H9 (cell line): ENCODE data around the gene CFH. TPM values are rescaled to one million over a fixed set of nuclear protein-coding genes. Genes with fewer than 3 reads are reported as not detected.
A peak's percentile ranks its signal among the peaks of the same experiment; 100 is the strongest.

Source experiments
- DNase-seq: peaks from one replicate; pipeline ENCODE4 v3.0.0-alpha.2; 2017
- H2AFZ ChIP-seq: one replicate; pipeline ENCODE4 v1.6.1; 2013; ENCODE audit warnings: mild to moderate bottlenecking, low read length, control low read depth, moderate library complexity
- H2AK5ac ChIP-seq: 2 replicates; pipeline ENCODE4 v1.6.1; 2013; ENCODE audit warnings: low read length, control low read depth, mixed read lengths; ENCODE audit not compliant: insufficient read length
- H2BK120ac ChIP-seq: one replicate; pipeline ENCODE4 v1.6.1; 2013; ENCODE audit warnings: low read depth, mild to moderate bottlenecking, low read length, control low read depth, inconsistent platforms; ENCODE audit not compliant: poor library complexity, severe bottlenecking
- H2BK12ac ChIP-seq: 2 replicates; pipeline ENCODE4 v1.6.1; 2013; ENCODE audit warnings: low read length, control low read depth, mixed read lengths, low read depth; ENCODE audit not compliant: insufficient read length
- H2BK15ac ChIP-seq: 2 replicates; pipeline ENCODE4 v1.6.1; 2013; ENCODE audit warnings: low read depth, low read length, control low read depth
- H2BK20ac ChIP-seq: one replicate; pipeline ENCODE4 v1.6.1; 2013; ENCODE audit warnings: low read depth, mild to moderate bottlenecking, low read length, control low read depth, inconsistent platforms; ENCODE audit not compliant: poor library complexity, severe bottlenecking
- H2BK5ac ChIP-seq: 2 replicates; pipeline ENCODE4 v1.6.1; 2013; ENCODE audit warnings: low read length, control low read depth, mixed read lengths; ENCODE audit not compliant: insufficient read length
- H3K14ac ChIP-seq: 2 replicates; pipeline ENCODE4 v1.6.1; 2013; ENCODE audit warnings: low read length, control low read depth; ENCODE audit not compliant: insufficient read depth
- H3K18ac ChIP-seq: 2 replicates; pipeline ENCODE4 v1.6.1; 2013; ENCODE audit warnings: low read depth, mild to moderate bottlenecking, mixed read lengths, low read length, control low read depth; ENCODE audit not compliant: insufficient read length
- H3K23ac ChIP-seq: 2 replicates; pipeline ENCODE4 v1.6.1; 2013; ENCODE audit warnings: low read length, control low read depth, mixed read lengths, low read depth; ENCODE audit not compliant: insufficient read length
- H3K23me2 ChIP-seq: 2 replicates; pipeline ENCODE4 v1.6.1; 2013; ENCODE audit warnings: low read depth, mild to moderate bottlenecking, mixed read lengths, low read length, control low read depth; ENCODE audit not compliant: insufficient read length, poor library complexity, severe bottlenecking
- H3K27ac ChIP-seq: 2 replicates; pipeline ENCODE4 v1.5.1; 2013; ENCODE audit warnings: low read length, control low read depth, mixed read lengths, low read depth; ENCODE audit not compliant: insufficient read length
- H3K27me3 ChIP-seq: 2 replicates; pipeline ENCODE4 v1.6.1; 2013; ENCODE audit warnings: low read length, control low read depth, inconsistent platforms; ENCODE audit not compliant: insufficient read depth
- H3K4ac ChIP-seq: 2 replicates; pipeline ENCODE4 v1.6.1; 2013; ENCODE audit warnings: low read depth, mild to moderate bottlenecking, control low read depth, inconsistent platforms, low read length, moderate library complexity
- H3K4me1 ChIP-seq: 2 replicates; pipeline ENCODE4 v1.6.1; 2013; ENCODE audit warnings: low read length, control low read depth, inconsistent platforms; ENCODE audit not compliant: insufficient read depth
- H3K4me2 ChIP-seq: 2 replicates; pipeline ENCODE4 v1.6.1; 2013; ENCODE audit warnings: low read length, control low read depth, mixed read lengths; ENCODE audit not compliant: insufficient read length, insufficient read depth
- H3K56ac ChIP-seq: 2 replicates; pipeline ENCODE4 v1.6.1; 2013; ENCODE audit warnings: low read depth, mild to moderate bottlenecking, mixed read lengths, low read length, control low read depth; ENCODE audit not compliant: insufficient read length
- H3K79me1 ChIP-seq: 2 replicates; pipeline ENCODE4 v1.6.1; 2013; ENCODE audit warnings: low read depth, mild to moderate bottlenecking, moderate library complexity, low read length, control low read depth, inconsistent platforms; ENCODE audit not compliant: insufficient read depth, poor library complexity, severe bottlenecking
- H3K79me2 ChIP-seq: 2 replicates; pipeline ENCODE4 v1.6.1; 2013; ENCODE audit warnings: low read length, control low read depth, inconsistent platforms; ENCODE audit not compliant: insufficient read depth
- H3K9ac ChIP-seq: 2 replicates; pipeline ENCODE4 v1.6.1; 2013; ENCODE audit warnings: low read length, control low read depth, mixed read lengths; ENCODE audit not compliant: insufficient read length; ENCODE audit errors: extremely low read depth
- H3K9me3 ChIP-seq: one replicate; pipeline ENCODE4 v1.6.1; 2013; ENCODE audit warnings: low read depth, low read length, inconsistent platforms; ENCODE audit not compliant: control insufficient read depth
- H3T11ph ChIP-seq: one replicate; pipeline ENCODE4 v1.6.1; 2013; ENCODE audit warnings: mild to moderate bottlenecking, low read length, control low read depth, inconsistent platforms
- H4K20me1 ChIP-seq: one replicate; pipeline ENCODE4 v1.6.1; 2013; ENCODE audit not compliant: control insufficient read depth, insufficient read length, insufficient read depth
- H4K5ac ChIP-seq: 2 replicates; pipeline ENCODE4 v1.6.1; 2013; ENCODE audit warnings: low read depth, mild to moderate bottlenecking, mixed read lengths, low read length, control low read depth; ENCODE audit not compliant: insufficient read length
- H4K8ac ChIP-seq: replicated peaks from 2 replicates; pipeline ENCODE4 v1.6.1; 2013; ENCODE audit warnings: low read length, control low read depth, mixed read lengths, low read depth; ENCODE audit not compliant: insufficient read length
- H4K91ac ChIP-seq: 2 replicates; pipeline ENCODE4 v1.6.1; 2013; ENCODE audit warnings: low read depth, mild to moderate bottlenecking, moderate library complexity, mixed read lengths, low read length, control low read depth; ENCODE audit not compliant: insufficient read length
- H3K27ac Mint-ChIP-seq, 3 experiments: 2 replicates in 2 of 3; 3 replicates in 1 of 3; pipeline ENCODE4 v1.8.0; 2020 to 2021; ENCODE audit warnings: mixed read lengths in 3 of 3, mild to moderate bottlenecking in 1 of 3, moderate library complexity in 1 of 3
- H3K27me3 Mint-ChIP-seq: 2 replicates; pipeline ENCODE4 v1.8.0; 2021; ENCODE audit warnings: low read depth, mild to moderate bottlenecking, moderate library complexity, mixed read lengths
- H3K36me3 Mint-ChIP-seq, 3 experiments: 2 replicates in 2 of 3; 3 replicates in 1 of 3; pipeline ENCODE4 v1.8.0; 2020 to 2021; ENCODE audit warnings: low read depth in 3 of 3, mixed read lengths in 3 of 3; ENCODE audit not compliant: insufficient read depth in 1 of 3
- H3K4me1 Mint-ChIP-seq, 2 experiments: 2 replicates each; pipeline ENCODE4 v1.8.0; 2020; ENCODE audit warnings: mixed read lengths in 2 of 2
- H3K4me3 Mint-ChIP-seq, 2 experiments: 2 replicates in 1 of 2; 3 replicates in 1 of 2; pipeline ENCODE4 v1.8.0; 2020 to 2021; ENCODE audit warnings: mild to moderate bottlenecking in 2 of 2, mixed read lengths in 2 of 2, moderate library complexity in 1 of 2
- H3K9me3 Mint-ChIP-seq, 2 experiments: 2 replicates in 1 of 2; 3 replicates in 1 of 2; pipeline ENCODE4 v1.8.0; 2020; ENCODE audit warnings: mild to moderate bottlenecking in 2 of 2, mixed read lengths in 2 of 2, moderate library complexity in 1 of 2
- WGBS: extraction: QIAGEN DNeasy Blood & Tissue Kit; methylation state at CpG from one replicate; pipeline ENCODE4 v1.1.7; 2013; ENCODE audit warnings: missing lambda C conversion rate, low lambda C conversion rate, mixed read lengths; ENCODE audit not compliant: insufficient read length; ENCODE audit errors: extremely low coverage; 5-methylcytosine and 5-hydroxymethylcytosine counted together
- total RNA-seq: library from RNA; stranded (reverse); gene quantifications from 2 replicates; pipeline ENCODE4 v1.2.1, GENCODE V29; 2021
- TF ChIP-seq, protein P1 (sequence below): fragments of 200-600 bp; sonication (generic); conservative IDR thresholded peaks from 3 replicates; pipeline ENCODE4 v1.8.0; 2021; ENCODE audit warnings: antibody characterized with exemption, mild to moderate bottlenecking

Gene CFH
- total RNA-seq, 1 experiment from 2014 or later: not detected

- Histone ChIP-seq H2BK20ac (no peak overlapping the region), H3K9me3 (no peaks in the 10 kb centered on the region), H4K5ac (no peak overlapping the region), H2BK12ac (no peak overlapping the region), H3K79me2 (peaks cover 1% of the 10 kb centered on the region; the same call in 1 of the 2 replicates), H3K56ac (no peak overlapping the region), H3K27ac (no peak overlapping the region), H3K79me1 (no peaks in the 10 kb centered on the region), H3K27me3 (no peaks in the 10 kb centered on the region), H3K23me2 (no peaks in the 10 kb centered on the region), H4K20me1 (no peaks in the 10 kb centered on the region), H2AFZ (peak overlapping the region; percentile 3), H4K91ac (no peak overlapping the region), H3K4ac (no peak overlapping the region), H3K23ac (no peak overlapping the region), H3K9ac (no peak overlapping the region), H3K4me2 (no peak overlapping the region), H2BK5ac (no peak overlapping the region), H2AK5ac (no peak overlapping the region), H4K8ac (no peak overlapping the region), H3K18ac (no peak overlapping the region), H2BK15ac (no peak overlapping the region), H2BK120ac (no peak overlapping the region), H3T11ph (no peak overlapping the region), H3K14ac (no peak overlapping the region), H3K4me1 (peaks cover 5% of the 10 kb centered on the region; the same call in 1 of the 2 replicates)
- H3K36me3 Mint-ChIP-seq: no peaks in the 10 kb centered on the region
- H3K27ac Mint-ChIP-seq: peak overlapping the region in 2 of 3 experiments; percentile 32 to 40; a peak in 2 of 7 replicates
- WGBS: no CpG with 5 or more reads among the region's 3 CpGs
- H3K27me3 Mint-ChIP-seq: no peaks in the 10 kb centered on the region
- no peak overlapping the region; a peak in 1 of 5 replicates for H3K4me3 Mint-ChIP-seq
- DNase-seq: peak; percentile 61
- peaks cover 34% of the 10 kb centered on the region in 2 experiments for H3K4me1 Mint-ChIP-seq
- TF ChIP-seq, protein P1, sequence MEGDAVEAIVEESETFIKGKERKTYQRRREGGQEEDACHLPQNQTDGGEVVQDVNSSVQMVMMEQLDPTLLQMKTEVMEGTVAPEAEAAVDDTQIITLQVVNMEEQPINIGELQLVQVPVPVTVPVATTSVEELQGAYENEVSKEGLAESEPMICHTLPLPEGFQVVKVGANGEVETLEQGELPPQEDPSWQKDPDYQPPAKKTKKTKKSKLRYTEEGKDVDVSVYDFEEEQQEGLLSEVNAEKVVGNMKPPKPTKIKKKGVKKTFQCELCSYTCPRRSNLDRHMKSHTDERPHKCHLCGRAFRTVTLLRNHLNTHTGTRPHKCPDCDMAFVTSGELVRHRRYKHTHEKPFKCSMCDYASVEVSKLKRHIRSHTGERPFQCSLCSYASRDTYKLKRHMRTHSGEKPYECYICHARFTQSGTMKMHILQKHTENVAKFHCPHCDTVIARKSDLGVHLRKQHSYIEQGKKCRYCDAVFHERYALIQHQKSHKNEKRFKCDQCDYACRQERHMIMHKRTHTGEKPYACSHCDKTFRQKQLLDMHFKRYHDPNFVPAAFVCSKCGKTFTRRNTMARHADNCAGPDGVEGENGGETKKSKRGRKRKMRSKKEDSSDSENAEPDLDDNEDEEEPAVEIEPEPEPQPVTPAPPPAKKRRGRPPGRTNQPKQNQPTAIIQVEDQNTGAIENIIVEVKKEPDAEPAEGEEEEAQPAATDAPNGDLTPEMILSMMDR: no peak
- H3K9me3 Mint-ChIP-seq: no peaks in the 10 kb centered on the region
Measured at GRCh38 chr1:196611873-196612272, 40.0 kb upstream of the CFH start.
